Ascending aorta (tissue), 2 donors: Measurements from ENCODE around the gene SLC28A3. TPM values are rescaled to one million over a fixed set of nuclear protein-coding genes. Genes with fewer than 3 reads are reported as not detected.

Experiments
- DNase-seq, 2 donors: peaks; one replicate each; pipeline ENCODE4 v3.0.0-alpha.2; 2019; ENCODE audit warnings: low spot score in 2 of 2
- H3K27ac ChIP-seq, 2 donors: fragments of 200-600 bp; sonication (generic); one replicate each; pipeline ENCODE4 v1.5.1; 2016 to 2017; ENCODE audit warnings: mild to moderate bottlenecking in 1 of 2
- H3K27me3 ChIP-seq: fragments of 200-600 bp; sonication (generic); one replicate; pipeline ENCODE4 v1.5.1; 2017
- H3K36me3 ChIP-seq, 2 donors: fragments of 200-600 bp; sonication (generic); one replicate each; pipeline ENCODE4 v1.5.1; 2016
- H3K4me1 ChIP-seq, 2 donors: fragments of 200-600 bp; sonication (generic); one replicate each; pipeline ENCODE4 v1.5.1; 2016 to 2017; ENCODE audit warnings: mild to moderate bottlenecking in 1 of 2
- H3K4me3 ChIP-seq, 2 donors: fragments of 200-600 bp; sonication (generic); one replicate each; pipeline ENCODE4 v1.5.1; 2016 to 2017; ENCODE audit warnings: mild to moderate bottlenecking in 1 of 2
- H3K9me3 ChIP-seq, 2 donors: fragments of 200-600 bp; sonication (generic); one replicate each; pipeline ENCODE4 v1.5.1; 2016
- CTCF ChIP-seq, 3 experiments: fragments of 200-600 bp in 2 of 3; fragments of 450-650 bp in 1 of 3; sonication (generic) in 2 of 3; IDR thresholded peaks; one replicate each; pipeline ENCODE4 v1.5.1; 2016 to 2019; ENCODE audit warnings: antibody characterized with exemption in 3 of 3, mild to moderate bottlenecking in 1 of 3, moderate library complexity in 1 of 3
- intact Hi-C: fragments of 100-400 bp; cut with DNase I; formaldehyde crosslinking; loops from one replicate; pipeline ENCODE4 v1.15.1; 2023
- total RNA-seq: library from RNA; depleted of rRNA; stranded (reverse); fragments of >200 nt; gene quantifications from one replicate; pipeline ENCODE4 v1.1.0, GENCODE V29; 2016

Gene SLC28A3
- total RNA-seq, 1 donor from 2014 or later, result not detected

- no peak overlapping the region for H3K4me3 ChIP-seq
- H3K9me3 ChIP-seq, result no peaks in the 10 kb centered on the region
- TF ChIP-seq CTCF (IDR thresholded peaks at IDR 0.05), result no peak
- no peaks in the 10 kb centered on the region for H3K36me3 ChIP-seq
- no peaks in the 10 kb centered on the region for H3K4me1 ChIP-seq
- H3K27ac ChIP-seq, result no peak overlapping the region
- intact Hi-C loops, result no loop called here
- no peak for DNase-seq
- H3K27me3 ChIP-seq, result no peaks in the 10 kb centered on the region
Measured at GRCh38 chr9:84383178-84383577, 42.6 kb upstream of the SLC28A3 start.

- no peak for TF ChIP-seq CTCF (IDR thresholded peaks at IDR 0.05)
- no peaks in the 10 kb centered on the region for H3K36me3 ChIP-seq
- H3K27ac ChIP-seq, result no peak overlapping the region
- H3K4me3 ChIP-seq, result no peak overlapping the region
- no peaks in the 10 kb centered on the region for H3K27me3 ChIP-seq
- no peak for DNase-seq
- intact Hi-C loops, result no loop called here
- no peaks in the 10 kb centered on the region for H3K4me1 ChIP-seq
- no peaks in the 10 kb centered on the region for H3K9me3 ChIP-seq
Measured at GRCh38 chr9:84382720-84383119, 42.2 kb upstream of the SLC28A3 start.

GRCh38 chr9:84381508-84381907 lies 41.0 kb upstream of the SLC28A3 start:
- no peaks in the 10 kb centered on the region for H3K27me3 ChIP-seq
- H3K4me3 ChIP-seq, result no peak overlapping the region
- no peak overlapping the region for H3K27ac ChIP-seq
- no peaks in the 10 kb centered on the region for H3K4me1 ChIP-seq
- DNase-seq, result no peak
- H3K9me3 ChIP-seq, result no peaks in the 10 kb centered on the region
- no peaks in the 10 kb centered on the region for H3K36me3 ChIP-seq
- no peak for TF ChIP-seq CTCF (IDR thresholded peaks at IDR 0.05)
- intact Hi-C loops, result no loop called here

GRCh38 chr9:84379740-84380139 lies 39.2 kb upstream of the SLC28A3 start:
- H3K9me3 ChIP-seq, result no peaks in the 10 kb centered on the region
- no peaks in the 10 kb centered on the region for H3K36me3 ChIP-seq
- no peak for DNase-seq
- no peaks in the 10 kb centered on the region for H3K27me3 ChIP-seq
- no peak overlapping the region for H3K4me3 ChIP-seq
- intact Hi-C loops, result no loop called here
- TF ChIP-seq CTCF (IDR thresholded peaks at IDR 0.05), result no peak
- H3K27ac ChIP-seq, result no peak overlapping the region
- no peaks in the 10 kb centered on the region for H3K4me1 ChIP-seq

GRCh38 chr9:84375954-84376353 lies 35.4 kb upstream of the SLC28A3 start:
- TF ChIP-seq CTCF (IDR thresholded peaks at IDR 0.05), result no peak
- intact Hi-C loops, result no loop called here
- H3K9me3 ChIP-seq, result no peaks in the 10 kb centered on the region
- H3K4me1 ChIP-seq, result no peaks in the 10 kb centered on the region
- H3K4me3 ChIP-seq, result no peak overlapping the region
- H3K27me3 ChIP-seq, result no peaks in the 10 kb centered on the region
- DNase-seq, result no peak
- no peaks in the 10 kb centered on the region for H3K36me3 ChIP-seq
- H3K27ac ChIP-seq, result no peak overlapping the region

GRCh38 chr9:84374516-84374915 lies 34.0 kb upstream of the SLC28A3 start:
- intact Hi-C loops, result no loop called here
- no peak for TF ChIP-seq CTCF (IDR thresholded peaks at IDR 0.05)

More at GRCh38 chr9:84374516-84374915, 34.0 kb upstream of the SLC28A3 start:
- no peak for DNase-seq
- no peak overlapping the region for H3K27ac ChIP-seq
- H3K9me3 ChIP-seq, result no peaks in the 10 kb centered on the region
- H3K36me3 ChIP-seq, result no peaks in the 10 kb centered on the region
- no peak overlapping the region for H3K4me3 ChIP-seq
- no peaks in the 10 kb centered on the region for H3K4me1 ChIP-seq
- H3K27me3 ChIP-seq, result no peaks in the 10 kb centered on the region
